Astrocyte of the cerebellum (primary cell): ENCODE data around the gene JSRP1.
A peak's percentile ranks its signal among the peaks of the same experiment; 100 is the strongest.

Source experiments
- DNase-seq: peaks from one replicate; pipeline ENCODE4 v3.0.0-alpha.2; 2011; ENCODE audit warnings: low read depth
- H3K4me3 ChIP-seq: 2 replicates; pipeline ENCODE4 v1.5.1; 2011; ENCODE audit warnings: mild to moderate bottlenecking, low read depth, low read length, moderate library complexity
- in situ Hi-C: cut with HindIII; loops from 2 replicates; pipeline ENCODE4 v1.10.0; 2017; ENCODE audit warnings: low sequenced_read_pairs
- TF ChIP-seq, protein P1 (sequence below): IDR thresholded peaks from 2 replicates; pipeline ENCODE4 v1.5.1; 2012; ENCODE audit warnings: low read length, low read depth, moderate library complexity, mild to moderate bottlenecking; ENCODE audit errors: missing control alignments

The JSRP1 gene

DNA sequence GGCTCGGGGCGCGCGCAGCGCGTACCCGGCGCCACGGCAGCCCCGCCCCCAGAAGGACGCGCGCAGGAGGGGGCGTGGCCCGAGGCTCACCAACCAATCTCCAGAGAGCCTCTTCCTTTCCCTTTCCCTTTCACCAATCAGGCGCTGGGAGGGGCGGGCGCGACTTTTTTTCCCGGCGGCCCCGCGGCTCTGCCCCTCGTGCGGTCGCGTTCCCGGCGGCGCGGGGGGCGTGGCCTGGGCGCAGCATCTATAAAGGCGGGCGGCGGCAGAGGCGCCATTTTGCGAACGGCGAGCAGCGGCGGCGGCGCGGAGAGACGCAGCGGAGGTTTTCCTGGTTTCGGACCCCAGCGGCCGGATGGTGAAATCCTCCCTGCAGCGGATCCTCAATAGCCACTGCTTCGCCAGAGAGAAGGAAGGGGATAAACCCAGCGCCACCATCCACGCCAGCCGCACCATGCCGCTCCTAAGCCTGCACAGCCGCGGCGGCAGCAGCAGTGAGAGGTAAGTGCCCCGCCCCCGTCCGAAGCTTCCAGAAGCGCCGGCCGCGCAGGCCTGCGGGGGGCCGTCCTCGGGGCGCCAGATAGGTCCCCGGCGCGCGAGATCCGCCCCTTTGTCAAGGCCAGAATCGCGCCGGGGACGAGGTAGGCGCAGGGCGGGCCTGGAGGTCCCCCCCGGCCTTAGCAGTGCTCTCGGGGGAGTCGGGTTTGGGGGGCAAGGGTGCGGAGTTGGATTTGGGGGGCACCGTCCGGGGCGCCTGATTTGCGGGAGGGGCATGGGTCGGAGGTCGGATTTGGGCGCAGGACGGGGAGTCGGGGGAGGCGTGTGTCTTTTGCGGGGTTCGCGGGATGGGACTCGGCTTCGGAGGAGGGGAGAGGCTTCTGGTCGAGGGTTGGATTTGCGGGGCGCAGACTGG is 13.3 kb upstream of the JSRP1 start:
- in situ Hi-C loops: loop anchor here (10.0 kb wide), 1 partner anchor 55 kb away; the partner anchor contains the start of genes LSM7 and SPPL2B
- peak; percentile 88 for DNase-seq
- TF ChIP-seq, protein P1, sequence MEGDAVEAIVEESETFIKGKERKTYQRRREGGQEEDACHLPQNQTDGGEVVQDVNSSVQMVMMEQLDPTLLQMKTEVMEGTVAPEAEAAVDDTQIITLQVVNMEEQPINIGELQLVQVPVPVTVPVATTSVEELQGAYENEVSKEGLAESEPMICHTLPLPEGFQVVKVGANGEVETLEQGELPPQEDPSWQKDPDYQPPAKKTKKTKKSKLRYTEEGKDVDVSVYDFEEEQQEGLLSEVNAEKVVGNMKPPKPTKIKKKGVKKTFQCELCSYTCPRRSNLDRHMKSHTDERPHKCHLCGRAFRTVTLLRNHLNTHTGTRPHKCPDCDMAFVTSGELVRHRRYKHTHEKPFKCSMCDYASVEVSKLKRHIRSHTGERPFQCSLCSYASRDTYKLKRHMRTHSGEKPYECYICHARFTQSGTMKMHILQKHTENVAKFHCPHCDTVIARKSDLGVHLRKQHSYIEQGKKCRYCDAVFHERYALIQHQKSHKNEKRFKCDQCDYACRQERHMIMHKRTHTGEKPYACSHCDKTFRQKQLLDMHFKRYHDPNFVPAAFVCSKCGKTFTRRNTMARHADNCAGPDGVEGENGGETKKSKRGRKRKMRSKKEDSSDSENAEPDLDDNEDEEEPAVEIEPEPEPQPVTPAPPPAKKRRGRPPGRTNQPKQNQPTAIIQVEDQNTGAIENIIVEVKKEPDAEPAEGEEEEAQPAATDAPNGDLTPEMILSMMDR: no peak

DNA sequence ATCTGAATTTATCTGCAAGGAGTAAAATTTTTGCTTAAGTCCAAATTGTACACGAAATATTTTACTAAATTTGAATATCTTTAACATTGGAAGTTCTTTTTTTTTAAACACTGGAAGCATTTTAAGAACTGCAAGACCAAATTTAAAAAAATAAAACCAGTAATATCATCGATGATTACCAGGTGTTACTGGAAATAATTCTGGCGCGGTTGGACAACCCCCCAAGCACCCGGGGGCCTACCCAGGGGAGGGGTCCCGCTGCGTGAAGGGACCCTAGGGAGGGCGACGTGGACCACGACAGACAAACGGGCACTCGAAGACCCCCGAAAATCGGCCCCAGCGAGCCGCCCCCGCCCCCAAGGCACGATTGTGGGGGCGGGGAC is 12.6 kb upstream of the JSRP1 start:
- H3K4me3 ChIP-seq: peak overlapping the region; percentile 99
- TF ChIP-seq, protein P1: no peak
- in situ Hi-C loops: loop anchor here (10.0 kb wide), 1 partner anchor 56 kb away; the partner anchor contains the start of genes LSM7 and SPPL2B
- no peak for DNase-seq

More for the DNA sequence above, 13.3 kb upstream of the JSRP1 start:
- peak overlapping the region; percentile 99 for H3K4me3 ChIP-seq

DNA sequence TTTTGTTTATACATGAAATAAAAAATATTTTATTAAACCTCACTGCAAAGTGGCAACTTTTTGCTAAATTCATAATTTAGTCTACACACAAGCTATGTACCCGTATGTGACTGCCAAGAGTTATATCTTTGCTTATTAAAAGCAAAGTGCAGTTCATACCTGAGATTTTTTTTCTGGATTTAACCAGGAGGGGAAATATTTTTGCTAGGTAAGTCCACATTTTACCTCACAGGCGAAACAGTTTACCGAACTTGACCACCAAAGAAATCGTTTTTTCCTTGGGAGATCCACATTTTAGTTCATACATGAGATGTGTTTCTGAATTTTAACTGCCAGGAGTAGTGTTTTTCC is 12.2 kb upstream of the JSRP1 start:
- DNase-seq: no peak
- TF ChIP-seq, protein P1: no peak
- peak overlapping the region; percentile 99 for H3K4me3 ChIP-seq
- in situ Hi-C loops: loop anchor here (10.0 kb wide), 1 partner anchor 56 kb away; the partner anchor contains the start of genes LSM7 and SPPL2B

DNA sequence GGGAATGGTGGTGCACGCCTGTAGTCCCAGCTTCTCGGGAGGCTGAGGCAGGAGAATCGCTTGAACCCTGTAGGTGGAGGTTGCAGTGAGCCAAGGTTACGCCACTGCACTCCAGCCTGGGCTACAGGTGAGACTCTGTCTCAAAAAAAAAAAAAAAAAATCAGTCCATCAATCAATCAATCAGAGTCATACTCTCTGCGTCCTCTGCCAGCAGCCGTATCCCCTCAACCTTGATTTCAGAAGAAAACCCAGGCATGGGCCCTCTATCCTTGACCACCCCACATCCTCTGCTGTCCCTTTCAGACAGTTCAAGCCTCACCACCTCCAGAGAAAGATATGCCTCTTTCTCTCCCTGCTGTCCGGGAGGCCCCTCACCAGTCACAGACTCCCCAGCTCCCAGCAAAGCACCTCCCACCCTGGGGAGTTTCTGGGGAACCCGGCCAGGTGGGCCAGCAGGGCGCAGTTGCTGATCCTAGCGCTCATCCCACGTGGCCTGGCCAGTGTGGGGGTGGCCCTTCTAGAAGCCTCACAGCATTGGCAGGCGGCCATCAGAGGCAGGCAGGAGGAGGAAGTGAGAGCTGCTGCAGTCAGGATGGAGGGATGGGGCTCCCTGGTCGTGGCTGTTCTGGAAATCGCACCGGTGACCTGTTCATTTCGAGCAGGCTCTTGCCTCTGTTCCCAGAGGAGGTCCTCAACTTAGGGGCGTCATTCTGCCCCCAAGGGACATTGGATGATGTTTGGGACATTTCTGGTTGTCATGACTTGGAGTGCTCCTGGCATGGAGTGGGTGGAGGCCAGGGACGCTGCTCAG is 10.2 kb upstream of the JSRP1 start:
- in situ Hi-C loops: loop anchor here (10.0 kb wide), 1 partner anchor 58 kb away; the partner anchor contains the start of genes LSM7 and SPPL2B
- DNase-seq: no peak
- H3K4me3 ChIP-seq: no peak overlapping the region
- TF ChIP-seq, protein P1: no peak

DNA sequence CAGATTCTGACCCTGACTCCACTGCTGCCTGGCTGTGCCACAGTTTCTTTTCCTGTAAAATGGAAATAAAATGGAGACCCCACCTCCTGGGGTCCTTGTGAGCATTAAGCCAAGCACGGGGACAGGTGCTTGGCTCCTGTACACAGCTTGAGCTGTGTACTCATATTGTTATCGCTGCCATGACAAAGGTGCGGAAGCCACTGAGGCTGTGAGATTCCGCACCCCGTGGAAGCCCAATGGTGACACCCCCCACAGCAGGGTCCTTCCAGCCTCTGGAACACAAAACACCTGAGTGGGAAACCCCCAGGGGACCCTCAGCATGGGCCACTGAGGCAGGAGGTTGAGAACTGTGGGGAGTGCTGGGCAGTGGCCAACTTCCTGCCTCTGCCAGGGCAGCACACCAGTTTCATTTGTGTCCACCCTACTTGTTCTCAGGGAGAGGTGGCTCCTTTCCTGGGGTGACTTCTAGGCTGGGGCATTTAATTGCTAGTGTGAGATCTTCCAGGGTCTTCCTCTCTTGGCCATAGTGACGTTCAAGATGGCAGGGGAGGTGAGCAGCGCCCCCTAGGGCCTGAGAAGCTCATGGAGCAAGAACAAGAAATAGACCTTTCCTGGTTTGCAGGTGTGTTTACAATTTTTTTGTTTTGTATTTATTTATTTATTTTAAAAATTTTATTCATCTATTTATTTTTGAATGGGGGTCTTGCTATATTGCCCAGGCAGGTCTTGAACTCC is 5.4 kb upstream of the JSRP1 start:
- TF ChIP-seq, protein P1: peak; percentile 62
- DNase-seq: no peak
- no peak overlapping the region for H3K4me3 ChIP-seq
- in situ Hi-C loops: loop anchor here (10.0 kb wide), 1 partner anchor 63 kb away; the partner anchor contains the start of genes LSM7 and SPPL2B

DNA sequence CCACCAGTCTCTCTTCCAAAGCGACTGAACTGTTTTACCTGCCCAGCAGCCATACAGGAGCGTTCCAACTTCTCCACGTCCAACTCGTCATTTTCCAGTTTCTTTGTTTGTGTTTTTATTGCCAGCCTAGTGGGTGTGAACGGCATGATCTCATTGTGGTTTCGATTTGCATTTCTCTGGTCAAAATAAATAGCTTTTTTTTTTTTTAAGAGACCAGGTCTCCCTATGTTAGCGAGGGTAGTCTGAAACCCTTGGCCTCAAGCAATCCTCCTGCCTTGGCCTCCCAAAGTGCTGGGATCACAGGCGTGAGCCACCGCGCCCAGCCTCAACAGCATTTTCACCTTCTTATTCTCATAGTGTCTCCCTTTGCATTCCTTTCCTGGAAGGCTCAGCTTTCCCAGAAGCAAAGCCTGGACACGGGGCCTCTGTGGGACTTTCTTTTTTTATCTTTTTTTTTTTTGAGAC is 4.2 kb upstream of the JSRP1 start:
- TF ChIP-seq, protein P1: no peak
- in situ Hi-C loops: loop anchor here (10.0 kb wide), 1 partner anchor 64 kb away; the partner anchor contains the start of genes LSM7 and SPPL2B
- DNase-seq: no peak
- H3K4me3 ChIP-seq: no peak overlapping the region
